Upper lobe of left lung (tissue), 6 donors: ENCODE data around the gene C16orf86. TPM values are rescaled to one million over a fixed set of nuclear protein-coding genes. Genes with fewer than 3 reads are reported as not detected.

ENCODE experiments used
- ATAC-seq, 2 donors: fragments of 200-7000 bp; cut with Tn5 transposase; one replicate each; pipeline ENCODE4 v1.9.1; 2022; ENCODE audit warnings: mild to moderate bottlenecking in 2 of 2, moderate library complexity in 2 of 2; ENCODE audit not compliant: low FRiP score in 2 of 2
- DNase-seq, 2 donors: peaks; one replicate each; pipeline ENCODE4 v3.0.0-alpha.2; 2019 to 2020
- H3K27ac ChIP-seq, 4 donors: fragments of 200-600 bp; sonication (generic); one replicate each; pipeline ENCODE4 v1.5.1; 2016 to 2019
- H3K27me3 ChIP-seq, 4 donors: fragments of 200-600 bp; sonication (generic); one replicate each; pipeline ENCODE4 v1.5.1; 2017 to 2019
- H3K36me3 ChIP-seq, 4 donors: fragments of 200-600 bp; sonication (generic); one replicate each; pipeline ENCODE4 v1.5.1; 2016 to 2019
- H3K4me1 ChIP-seq, 4 donors: fragments of 200-600 bp; sonication (generic); one replicate each; pipeline ENCODE4 v1.5.1; 2018 to 2019
- H3K4me3 ChIP-seq, 4 donors: fragments of 200-600 bp; sonication (generic); one replicate each; pipeline ENCODE4 v1.5.1; 2017 to 2019; ENCODE audit warnings: mild to moderate bottlenecking in 2 of 4, moderate library complexity in 1 of 4
- H3K9me3 ChIP-seq, 4 donors: fragments of 200-600 bp; sonication (generic); one replicate each; pipeline ENCODE4 v1.5.1; 2018 to 2019
- CTCF ChIP-seq, 6 experiments: fragments of 450-650 bp in 4 of 6; fragments of 200-600 bp in 2 of 6; sonication (generic) in 2 of 6; IDR thresholded peaks; one replicate each; pipeline ENCODE4 v1.5.1; 2016 to 2019; ENCODE audit warnings: antibody characterized with exemption in 6 of 6
- EP300 ChIP-seq, 4 donors: sonication (generic); formaldehyde crosslinking; IDR thresholded peaks; one replicate each; pipeline ENCODE4 v1.5.1; 2017; ENCODE audit warnings: antibody characterized with exemption in 4 of 4, control low read depth in 2 of 4
- POLR2A ChIP-seq, 4 donors: fragments of 450-650 bp; IDR thresholded peaks; one replicate each; pipeline ENCODE4 v1.5.1; 2016 to 2017; ENCODE audit warnings: antibody characterized with exemption in 4 of 4, mild to moderate bottlenecking in 2 of 4
- POLR2AphosphoS5 ChIP-seq, 2 donors: sonication (generic); formaldehyde crosslinking; IDR thresholded peaks; one replicate each; pipeline ENCODE4 v1.5.1; 2017; ENCODE audit warnings: antibody characterized with exemption in 2 of 2
- WGBS, 2 donors: methylation state at CpG; one replicate each; pipeline ENCODE4 v1.1.5; 2017 to 2018; 5-methylcytosine and 5-hydroxymethylcytosine counted together
- total RNA-seq, 6 donors: library from RNA; depleted of rRNA in 4 of 6; stranded (reverse); fragments of >200 nt in 4 of 6; gene quantifications; one replicate each; pipeline versions ENCODE4 v1.1.0 to v1.2.1, GENCODE V29; 2016 to 2021
- donor health status: DM: no; HTN: no; CAD: no; lungs with moderate emphysema.
- donor health status: DM: no; HTN: yes; CAD: no; lungs with severe emphysema.

C16orf86 gene
- total RNA-seq, 6 donors from 2014 or later, result 1.2 to 22.0 (median 5.2) TPM

- Histone ChIP-seq H3K36me3 (no peaks in the 10 kb centered on the region), H3K4me3 (no peak overlapping the region), H3K27me3 (peaks cover 0 to 26% (median 13%) of the 10 kb centered on the region in 4 donors), H3K9me3 (no peaks in the 10 kb centered on the region), H3K4me1 (peaks cover 15 to 21% (median 17%) of the 10 kb centered on the region in 4 donors), H3K27ac (no peak overlapping the region)
- DNase-seq (no peak), ATAC-seq (no peak)
- TF ChIP-seq EP300 (IDR thresholded peaks at IDR 0.05) (no peak), POLR2A (IDR thresholded peaks at IDR 0.05) (no peak), POLR2AphosphoS5 (IDR thresholded peaks at IDR 0.05) (no peak), CTCF (IDR thresholded peaks at IDR 0.05) (no peak)
- 86 to 89% methylated on average over 8 of the region's 8 CpGs for WGBS, 2 donors
Measured at GRCh38 chr16:67650023-67650422, 16.6 kb upstream of the C16orf86 start.

GRCh38 chr16:67651039-67651438 is 15.6 kb upstream of the C16orf86 start:
- Histone ChIP-seq H3K36me3 (no peaks in the 10 kb centered on the region), H3K4me3 (no peak overlapping the region), H3K9me3 (no peaks in the 10 kb centered on the region), H3K27me3 (peaks cover 0 to 24% (median 11%) of the 10 kb centered on the region in 4 donors), H3K4me1 (peaks cover 10 to 15% (median 14%) of the 10 kb centered on the region in 4 donors), H3K27ac (no peak overlapping the region)
- DNase-seq (no peak), ATAC-seq (no peak)
- TF ChIP-seq CTCF (IDR thresholded peaks at IDR 0.05), result no peak
- TF ChIP-seq EP300 (IDR thresholded peaks at IDR 0.05), result no peak
- no peak for TF ChIP-seq POLR2A (IDR thresholded peaks at IDR 0.05)
- TF ChIP-seq POLR2AphosphoS5 (IDR thresholded peaks at IDR 0.05), result no peak
- 86 to 89% methylated on average over 3 to 7 of the region's 7 CpGs for WGBS, 2 donors

- WGBS, 2 donors, result 97% methylated on average over 4 of the region's 4 CpGs; no CpG with 5 or more reads in 1 of the 2 donors
- Histone ChIP-seq H3K4me3 (no peak overlapping the region), H3K9me3 (no peaks in the 10 kb centered on the region), H3K36me3 (peaks cover 0 to 4% (median under 1%) of the 10 kb centered on the region in 4 donors), H3K4me1 (peaks cover 10 to 15% (median 14%) of the 10 kb centered on the region in 4 donors), H3K27ac (no peak overlapping the region), H3K27me3 (peaks cover 0 to 24% (median 11%) of the 10 kb centered on the region in 4 donors)
- TF ChIP-seq POLR2AphosphoS5 (IDR thresholded peaks at IDR 0.05) (no peak), POLR2A (IDR thresholded peaks at IDR 0.05) (no peak), EP300 (IDR thresholded peaks at IDR 0.05) (no peak)
- ATAC-seq (no peak), DNase-seq (no peak)
Measured at GRCh38 chr16:67651847-67652246, 14.8 kb upstream of the C16orf86 start.

- Histone ChIP-seq H3K27me3 (peaks cover 0 to 24% (median 11%) of the 10 kb centered on the region in 4 donors), H3K4me3 (peak overlapping the region in 3 of 4 donors; percentile 38 to 44 (median 39)), H3K27ac (no peak overlapping the region), H3K9me3 (no peaks in the 10 kb centered on the region), H3K36me3 (peaks cover 0 to 10% (median 7%) of the 10 kb centered on the region in 4 donors), H3K4me1 (peaks cover 10 to 15% (median 14%) of the 10 kb centered on the region in 4 donors)
- 50 to 55% methylated on average over 8 to 43 of the region's 59 CpGs for WGBS, 2 donors
- TF ChIP-seq CTCF (IDR thresholded peaks at IDR 0.05) (no peak), POLR2A (IDR thresholded peaks at IDR 0.05) (no peak), EP300 (IDR thresholded peaks at IDR 0.05) (no peak), POLR2AphosphoS5 (IDR thresholded peaks at IDR 0.05) (no peak)
- peak in 1 of 2 donors; percentile 87 for DNase-seq
- ATAC-seq, result peak in 1 of 2 donors; percentile 47
Measured at GRCh38 chr16:67652578-67653127, 14.0 kb upstream of the C16orf86 start.

- DNase-seq (peak in 1 of 2 donors; percentile 86), ATAC-seq (no peak)
- H3K4me3 ChIP-seq, result peak overlapping the region in 3 of 4 donors; percentile 38 to 44 (median 39)
- TF ChIP-seq POLR2A (IDR thresholded peaks at IDR 0.05) (no peak), EP300 (IDR thresholded peaks at IDR 0.05) (no peak), CTCF (IDR thresholded peaks at IDR 0.05) (peak in 1 of 6 experiments; percentile 59), POLR2AphosphoS5 (IDR thresholded peaks at IDR 0.05) (no peak)
- H3K27me3 ChIP-seq, result peaks cover 0 to 21% (median 9%) of the 10 kb centered on the region in 4 donors
- H3K4me1 ChIP-seq, result peaks cover 10 to 15% (median 14%) of the 10 kb centered on the region in 4 donors
- no peak overlapping the region for H3K27ac ChIP-seq
- H3K36me3 ChIP-seq, result peaks cover 0 to 15% (median 10%) of the 10 kb centered on the region in 4 donors
- 32 to 42% methylated on average over 10 to 52 of the region's 68 CpGs for WGBS, 2 donors
- H3K9me3 ChIP-seq, result no peaks in the 10 kb centered on the region
Measured at GRCh38 chr16:67653128-67653788, 13.4 kb upstream of the C16orf86 start.
